Hepatocyte (in vitro differentiated cells): Measurements from ENCODE around the gene FMNL2. TPM values are rescaled to one million over a fixed set of nuclear protein-coding genes. Genes with fewer than 3 reads are reported as not detected.

Experiments
- DNase-seq: peaks from one replicate; pipeline ENCODE4 v3.0.0-alpha.2; 2016; ENCODE audit warnings: low spot score
- H2AFZ ChIP-seq: fragments of 200-600 bp; sonication (generic); 2 replicates; pipeline ENCODE4 v1.6.0; 2016; ENCODE audit warnings: antibody characterized with exemption, mild to moderate bottlenecking
- H3K27ac ChIP-seq: fragments of 200-600 bp; sonication (generic); 2 replicates; pipeline ENCODE4 v1.5.1; 2016; ENCODE audit warnings: mild to moderate bottlenecking
- H3K27me3 ChIP-seq: fragments of 200-600 bp; sonication (generic); 2 replicates; pipeline ENCODE4 v1.6.1; 2016
- H3K36me3 ChIP-seq: fragments of 200-600 bp; sonication (generic); replicated peaks from 2 replicates; pipeline ENCODE4 v1.5.1; 2016; ENCODE audit warnings: low read depth; ENCODE audit not compliant: insufficient read depth
- H3K4me1 ChIP-seq: fragments of 200-600 bp; sonication (generic); 2 replicates; pipeline ENCODE4 v1.5.1; 2016; ENCODE audit warnings: mild to moderate bottlenecking, moderate library complexity; ENCODE audit not compliant: insufficient read depth
- H3K4me2 ChIP-seq: fragments of 200-600 bp; sonication (generic); 2 replicates; pipeline ENCODE4 v1.6.0; 2016
- H3K4me3 ChIP-seq: fragments of 200-600 bp; sonication (generic); 2 replicates; pipeline ENCODE4 v1.5.1; 2016; ENCODE audit warnings: mild to moderate bottlenecking
- H3K79me2 ChIP-seq: fragments of 200-600 bp; sonication (generic); 2 replicates; pipeline ENCODE4 v1.6.0; 2017; ENCODE audit warnings: mild to moderate bottlenecking
- H3K9me2 ChIP-seq: fragments of 200-600 bp; sonication (generic); replicated peaks from 2 replicates; pipeline ENCODE4 v1.6.0; 2017; ENCODE audit warnings: mild to moderate bottlenecking; ENCODE audit not compliant: insufficient read depth
- H3K9me3 ChIP-seq: fragments of 200-600 bp; sonication (generic); 2 replicates; pipeline ENCODE4 v1.5.1; 2016; ENCODE audit warnings: low read depth, mild to moderate bottlenecking
- H4K20me1 ChIP-seq: fragments of 200-600 bp; sonication (generic); 2 replicates; pipeline ENCODE4 v1.6.0; 2016; ENCODE audit warnings: mild to moderate bottlenecking; ENCODE audit not compliant: insufficient read depth, poor library complexity, severe bottlenecking
- EZH2 ChIP-seq: fragments of 200-600 bp; sonication (generic); IDR thresholded peaks from 2 replicates; pipeline ENCODE4 v1.6.1; 2016; ENCODE audit warnings: antibody characterized with exemption, mild to moderate bottlenecking, borderline replicate concordance
- EZH2phosphoT487 ChIP-seq: fragments of 200-600 bp; sonication (generic); IDR thresholded peaks from one replicate; pipeline ENCODE4 v1.6.1; 2018; ENCODE audit warnings: antibody characterized with exemption, mild to moderate bottlenecking, low read depth, moderate library complexity; ENCODE audit not compliant: unreplicated experiment, severe bottlenecking
- WGBS: methylation state at CpG from one replicate; pipeline ENCODE4 v1.1.6; 2016; ENCODE audit warnings: low lambda C conversion rate; ENCODE audit errors: missing lambda C conversion rate; 5-methylcytosine and 5-hydroxymethylcytosine counted together
- polyA plus RNA-seq: library from polyadenylated mRNA; unstranded; fragments of >200 nt; fragmentation: Nextera tagmentation; extraction: Ambion mirVana; gene quantifications from 2 replicates; pipeline ENCODE4 v1.2.1, GENCODE V29; 2016
- total RNA-seq: library from RNA; depleted of rRNA; stranded (reverse); fragments of >200 nt; gene quantifications from 2 replicates; pipeline ENCODE4 v1.2.3, GENCODE V29; 2014
- TF ChIP-seq, protein P1 (sequence below): fragments of 200-600 bp; sonication (generic); IDR thresholded peaks from 2 replicates; pipeline ENCODE4 v1.5.1; 2016; ENCODE audit warnings: antibody characterized with exemption, mild to moderate bottlenecking; ENCODE audit not compliant: poor library complexity

The FMNL2 gene
- total and polyA plus RNA-seq, 2 experiments from 2014 or later: 11.7 to 53.6 TPM

DNA sequence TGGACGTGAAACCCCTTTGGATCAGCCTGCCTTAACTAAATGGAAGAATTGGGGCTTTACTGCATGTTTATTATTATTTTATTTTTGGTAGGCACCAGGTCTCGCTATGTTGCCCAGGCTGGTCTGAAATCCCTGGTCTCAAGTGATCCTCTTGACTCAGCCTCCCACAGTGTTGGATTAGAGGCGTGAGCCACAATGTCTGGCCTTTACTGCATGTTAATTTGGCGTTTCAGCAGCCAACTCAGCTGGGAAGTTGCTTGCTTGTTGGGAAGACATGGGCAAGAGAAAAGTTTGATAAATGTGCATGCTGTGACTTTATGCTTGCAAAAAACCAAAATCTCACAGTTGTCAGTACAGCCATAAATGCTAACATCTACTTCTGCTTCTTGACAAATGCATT lies 105.1 kb downstream of the FMNL2 start:
- no peaks in the 10 kb centered on the region for H3K9me3 ChIP-seq
- TF ChIP-seq, protein P1, sequence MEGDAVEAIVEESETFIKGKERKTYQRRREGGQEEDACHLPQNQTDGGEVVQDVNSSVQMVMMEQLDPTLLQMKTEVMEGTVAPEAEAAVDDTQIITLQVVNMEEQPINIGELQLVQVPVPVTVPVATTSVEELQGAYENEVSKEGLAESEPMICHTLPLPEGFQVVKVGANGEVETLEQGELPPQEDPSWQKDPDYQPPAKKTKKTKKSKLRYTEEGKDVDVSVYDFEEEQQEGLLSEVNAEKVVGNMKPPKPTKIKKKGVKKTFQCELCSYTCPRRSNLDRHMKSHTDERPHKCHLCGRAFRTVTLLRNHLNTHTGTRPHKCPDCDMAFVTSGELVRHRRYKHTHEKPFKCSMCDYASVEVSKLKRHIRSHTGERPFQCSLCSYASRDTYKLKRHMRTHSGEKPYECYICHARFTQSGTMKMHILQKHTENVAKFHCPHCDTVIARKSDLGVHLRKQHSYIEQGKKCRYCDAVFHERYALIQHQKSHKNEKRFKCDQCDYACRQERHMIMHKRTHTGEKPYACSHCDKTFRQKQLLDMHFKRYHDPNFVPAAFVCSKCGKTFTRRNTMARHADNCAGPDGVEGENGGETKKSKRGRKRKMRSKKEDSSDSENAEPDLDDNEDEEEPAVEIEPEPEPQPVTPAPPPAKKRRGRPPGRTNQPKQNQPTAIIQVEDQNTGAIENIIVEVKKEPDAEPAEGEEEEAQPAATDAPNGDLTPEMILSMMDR: no peak
- no peak for TF ChIP-seq EZH2
- no peak for TF ChIP-seq EZH2phosphoT487
- H3K4me3 ChIP-seq: no peak overlapping the region
- H4K20me1 ChIP-seq: no peaks in the 10 kb centered on the region
- H3K27me3 ChIP-seq: no peaks in the 10 kb centered on the region
- 84% methylated on average over 4 of the region's 4 CpGs for WGBS
- no peaks in the 10 kb centered on the region for H3K9me2 ChIP-seq
- peak overlapping the region; percentile 13 for H3K27ac ChIP-seq
- no peak overlapping the region for H2AFZ ChIP-seq
- no peaks in the 10 kb centered on the region for H3K36me3 ChIP-seq
- H3K4me2 ChIP-seq: no peak overlapping the region
- peaks cover 13% of the 10 kb centered on the region for H3K4me1 ChIP-seq
- H3K79me2 ChIP-seq: peaks cover 99% of the 10 kb centered on the region
- no peak for DNase-seq

DNA sequence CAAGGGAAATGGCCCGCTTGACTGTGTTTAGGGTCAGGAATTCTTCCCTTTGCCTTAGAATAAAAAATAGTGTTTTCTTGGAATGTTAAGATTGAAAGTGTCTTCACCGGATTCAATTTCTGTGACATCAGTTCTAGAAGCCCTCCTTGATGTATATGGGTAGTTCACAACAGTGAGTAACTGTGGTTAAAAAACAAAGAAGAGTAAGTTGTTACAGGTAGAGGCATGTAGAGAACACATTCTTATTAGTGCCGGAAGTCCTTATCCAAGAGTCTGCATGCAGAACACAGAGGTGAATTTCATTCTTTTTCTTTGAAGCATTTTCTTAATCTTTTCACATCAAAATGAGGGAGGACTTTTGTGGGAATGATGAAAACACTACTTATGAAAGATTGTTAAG lies 105.5 kb downstream of the FMNL2 start:
- Histone ChIP-seq H3K27me3 (no peaks in the 10 kb centered on the region), H4K20me1 (no peaks in the 10 kb centered on the region), H3K27ac (peak overlapping the region; percentile 13), H3K36me3 (no peaks in the 10 kb centered on the region), H3K4me3 (no peak overlapping the region), H2AFZ (no peak overlapping the region), H3K4me2 (no peak overlapping the region), H3K9me3 (no peaks in the 10 kb centered on the region), H3K9me2 (no peaks in the 10 kb centered on the region), H3K4me1 (peaks cover 13% of the 10 kb centered on the region), H3K79me2 (peaks cover 99% of the 10 kb centered on the region)
- TF ChIP-seq, protein P1: no peak
- TF ChIP-seq EZH2 (no peak), EZH2phosphoT487 (no peak)
- WGBS: 80% methylated on average over 3 of the region's 3 CpGs
- DNase-seq: no peak

DNA sequence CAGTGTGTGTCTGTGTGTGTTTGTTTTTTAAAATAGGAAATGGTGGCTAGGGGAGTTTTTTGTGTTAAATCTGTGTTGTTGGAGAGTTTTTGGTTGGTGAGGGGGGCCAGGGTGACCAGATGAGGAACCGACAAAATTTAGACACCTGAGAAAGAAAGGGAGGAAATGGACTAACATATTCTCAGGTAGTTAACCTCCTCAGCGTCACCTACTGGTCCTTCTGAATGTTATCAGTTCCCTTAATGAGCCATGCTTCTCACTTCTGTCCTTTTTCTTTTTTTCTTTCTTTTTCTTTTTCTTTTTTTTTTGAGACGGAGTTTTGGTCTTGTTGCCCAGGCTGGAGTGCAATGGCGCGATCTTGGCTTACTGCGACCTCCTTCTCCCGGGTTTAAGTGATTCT lies 107.0 kb downstream of the FMNL2 start:
- H3K9me2 ChIP-seq: no peaks in the 10 kb centered on the region
- 88% methylated on average over 7 of the region's 7 CpGs for WGBS
- no peak overlapping the region for H3K4me2 ChIP-seq
- H3K27ac ChIP-seq: no peak overlapping the region
- DNase-seq: no peak
- H4K20me1 ChIP-seq: no peaks in the 10 kb centered on the region
- H3K79me2 ChIP-seq: peaks cover 93% of the 10 kb centered on the region
- H2AFZ ChIP-seq: no peak overlapping the region
- H3K27me3 ChIP-seq: no peaks in the 10 kb centered on the region
- no peaks in the 10 kb centered on the region for H3K36me3 ChIP-seq
- no peaks in the 10 kb centered on the region for H3K9me3 ChIP-seq
- TF ChIP-seq EZH2: no peak
- TF ChIP-seq EZH2phosphoT487: no peak
- TF ChIP-seq, protein P1: no peak
- H3K4me3 ChIP-seq: no peak overlapping the region
- H3K4me1 ChIP-seq: peaks cover 18% of the 10 kb centered on the region

DNA sequence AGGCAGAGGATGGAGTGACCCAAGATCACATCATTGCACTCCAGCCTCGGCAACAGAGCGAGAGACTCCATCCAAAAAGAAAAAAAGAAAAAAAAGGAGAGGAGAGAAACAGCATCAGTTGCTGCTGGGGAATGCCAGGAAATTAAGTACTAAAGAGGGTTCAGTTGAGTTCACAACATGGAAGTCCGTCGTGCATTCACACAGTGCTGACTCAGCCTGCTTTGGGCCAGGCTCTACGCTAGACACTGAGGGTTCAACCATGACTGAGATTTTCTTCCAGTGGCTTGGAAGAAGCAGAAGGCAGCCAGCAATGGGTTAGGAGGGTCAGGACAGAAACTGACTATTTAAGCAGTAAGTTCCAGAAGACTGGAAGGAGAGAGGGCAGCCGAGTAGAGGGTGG lies 108.8 kb downstream of the FMNL2 start:
- H2AFZ ChIP-seq: no peak overlapping the region
- WGBS: 96% methylated on average over 6 of the region's 6 CpGs
- H3K36me3 ChIP-seq: no peaks in the 10 kb centered on the region
- H3K4me3 ChIP-seq: no peak overlapping the region
- no peak for DNase-seq
- H3K4me2 ChIP-seq: no peak overlapping the region
- H3K79me2 ChIP-seq: peaks cover 94% of the 10 kb centered on the region
- H3K9me3 ChIP-seq: no peaks in the 10 kb centered on the region
- H3K4me1 ChIP-seq: peaks cover 16% of the 10 kb centered on the region
- no peak overlapping the region for H3K27ac ChIP-seq
- H4K20me1 ChIP-seq: no peaks in the 10 kb centered on the region
- H3K9me2 ChIP-seq: no peaks in the 10 kb centered on the region
- no peaks in the 10 kb centered on the region for H3K27me3 ChIP-seq
- TF ChIP-seq EZH2phosphoT487: no peak
- TF ChIP-seq, protein P1: no peak
- TF ChIP-seq EZH2: no peak
